Activated T-helper 2 cell treated with anti-CD3 and anti-CD28 coated beads, Interferon-gamma antibody, Interleukin-2, Interleukin-4, amounts not matched to agents 10 μg/mL and 5 μg/mL and 100 μg/mL, durations not matched to agents 14 hours and 24 hours and 36 hours (primary cell): ENCODE measurements around the gene CACNB1. TPM values are rescaled to one million over a fixed set of nuclear protein-coding genes. Genes with fewer than 3 reads are reported as not detected.

Source experiments
- DNase-seq: peaks from one replicate; pipeline ENCODE4 v3.0.0; 2021; ENCODE audit warnings: low spot score
- H3K27ac Mint-ChIP-seq: one replicate; pipeline ENCODE4 v1.8.0; 2021; ENCODE audit warnings: mixed read lengths
- H3K27me3 Mint-ChIP-seq: one replicate; pipeline ENCODE4 v1.8.0; 2021; ENCODE audit warnings: low read depth, mixed read lengths
- H3K36me3 Mint-ChIP-seq: one replicate; pipeline ENCODE4 v1.8.0; 2021; ENCODE audit warnings: low read depth, mixed read lengths
- H3K4me1 Mint-ChIP-seq: one replicate; pipeline ENCODE4 v1.8.0; 2021; ENCODE audit warnings: low read depth, mixed read lengths
- H3K4me3 Mint-ChIP-seq: one replicate; pipeline ENCODE4 v1.8.0; 2021; ENCODE audit warnings: low read depth, mild to moderate bottlenecking, moderate library complexity, mixed read lengths
- H3K9me3 Mint-ChIP-seq: one replicate; pipeline ENCODE4 v1.8.0; 2021; ENCODE audit warnings: mixed read lengths
- intact Hi-C: fragments of 100-400 bp; cut with micrococcal nuclease; formaldehyde crosslinking; loops from one replicate; pipeline ENCODE4 v1.15.1; 2023
- total RNA-seq: library from RNA; stranded (reverse); gene quantifications from 2 replicates; pipeline ENCODE4 v1.2.3, GENCODE V29; 2022

The CACNB1 gene
- 21.1 and 24.1 TPM in 2 replicates for total RNA-seq

DNA sequence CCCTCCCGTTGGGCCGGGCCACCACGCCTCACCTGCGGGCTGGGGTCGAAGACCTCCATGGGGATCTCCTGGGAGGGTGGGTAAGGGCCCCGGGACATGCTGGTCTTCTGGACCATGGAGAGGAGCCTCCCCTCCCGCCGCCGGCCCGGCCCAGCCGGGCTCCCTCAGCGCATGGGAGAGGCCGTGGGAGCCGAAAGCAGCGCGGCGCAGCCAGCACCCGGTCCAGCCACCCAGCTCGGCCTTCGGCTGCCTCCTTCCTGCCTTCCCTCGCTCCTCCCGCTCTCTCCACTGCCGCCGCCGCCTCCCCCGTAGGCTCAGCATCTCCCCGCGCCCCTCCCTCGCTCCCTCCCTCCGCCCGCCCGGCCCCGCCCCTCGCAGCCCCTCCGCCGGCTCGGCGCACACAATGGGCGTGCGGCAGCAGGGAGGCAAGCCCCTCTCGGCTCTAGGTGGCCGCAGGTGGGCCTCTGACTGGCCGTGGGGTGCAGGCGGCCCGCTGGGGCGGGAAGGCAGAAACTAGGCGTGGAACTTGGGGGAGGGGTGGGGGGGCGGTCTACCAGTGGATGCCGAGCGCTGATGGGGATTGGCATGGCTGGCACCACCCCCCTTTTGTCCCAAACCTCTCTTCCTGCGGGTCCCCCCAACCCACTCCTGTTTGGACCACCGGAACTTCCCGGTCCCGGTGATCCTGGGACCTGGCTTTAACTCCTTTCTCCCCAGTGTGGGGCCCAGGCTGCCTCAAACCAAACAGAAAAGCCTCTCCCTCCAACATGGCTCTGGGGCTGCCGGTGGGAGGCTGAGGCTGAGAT is at the start of gene CACNB1:
Gene CACNB1, minus strand, starts transcription at position 290 of the 806 bp plus-strand sequence. Its CDS starts 174 bp downstream, at position 116.
- no peaks in the 10 kb centered on the region for H3K27me3 Mint-ChIP-seq
- peak; percentile 66 for DNase-seq
- no peaks in the 10 kb centered on the region for H3K9me3 Mint-ChIP-seq
- H3K36me3 Mint-ChIP-seq = peaks cover 42% of the 10 kb centered on the region
- peaks cover 37% of the 10 kb centered on the region for H3K4me1 Mint-ChIP-seq
- intact Hi-C loops = loop anchor here (2.0 to 5.0 kb wide), 2 partner anchors 45 to 445 kb away; partner anchors contain the start of genes PLXDC1 and PSMB3
- H3K4me3 Mint-ChIP-seq = peak within 1 kb of the TSS; percentile 82
- H3K27ac Mint-ChIP-seq = peak within 1 kb of the TSS; percentile 64

DNA sequence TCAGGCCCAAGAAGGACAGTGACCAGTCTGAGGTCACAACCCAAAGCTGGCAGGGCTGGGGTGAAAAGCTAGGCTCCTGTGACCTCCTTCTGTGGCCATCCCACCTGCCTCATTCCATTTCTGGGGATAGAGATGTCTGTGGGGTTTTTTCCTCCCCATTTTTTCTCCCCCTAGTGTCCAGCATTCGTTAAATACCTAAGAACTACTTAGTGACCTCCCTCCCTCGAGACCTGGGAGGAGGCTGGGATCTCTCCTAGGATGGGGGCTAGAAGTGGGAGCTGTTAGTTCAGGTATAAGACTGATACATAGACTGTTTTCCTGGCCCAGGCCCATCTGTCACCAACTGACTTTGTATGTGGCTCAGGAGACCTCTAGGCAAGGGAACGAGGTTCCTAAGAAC is 48.8 kb upstream of the CACNB1 start:
- H3K27ac Mint-ChIP-seq = no peak overlapping the region
- no peaks in the 10 kb centered on the region for H3K27me3 Mint-ChIP-seq
- intact Hi-C loops = no loop called here
- H3K4me1 Mint-ChIP-seq = peaks cover 3% of the 10 kb centered on the region
- DNase-seq = no peak
- no peaks in the 10 kb centered on the region for H3K9me3 Mint-ChIP-seq
- H3K4me3 Mint-ChIP-seq = no peak overlapping the region
- no peaks in the 10 kb centered on the region for H3K36me3 Mint-ChIP-seq

- Mint-ChIP-seq H3K4me3 (no peak overlapping the region), H3K9me3 (no peaks in the 10 kb centered on the region), H3K27ac (no peak overlapping the region), H3K4me1 (peaks cover 4% of the 10 kb centered on the region), H3K27me3 (no peaks in the 10 kb centered on the region), H3K36me3 (no peaks in the 10 kb centered on the region)
- DNase-seq = peak; percentile 72
- intact Hi-C loops = loop anchor here (1.0 kb wide), 2 partner anchors 38 to 262 kb away; no protein-coding TSS in a partner anchor
Observed at GRCh38 chr17:39244600-39245570, 47.4 kb upstream of the CACNB1 start.

GRCh38 chr17:39244016-39244599 is 46.6 kb upstream of the CACNB1 start:
- Mint-ChIP-seq H3K4me3 (no peak overlapping the region), H3K36me3 (no peaks in the 10 kb centered on the region), H3K4me1 (peaks cover 10% of the 10 kb centered on the region), H3K27ac (no peak overlapping the region), H3K27me3 (no peaks in the 10 kb centered on the region), H3K9me3 (no peaks in the 10 kb centered on the region)
- DNase-seq = no peak
- intact Hi-C loops = loop anchor here (1.0 kb wide), 2 partner anchors 37 to 261 kb away; no protein-coding TSS in a partner anchor

DNA sequence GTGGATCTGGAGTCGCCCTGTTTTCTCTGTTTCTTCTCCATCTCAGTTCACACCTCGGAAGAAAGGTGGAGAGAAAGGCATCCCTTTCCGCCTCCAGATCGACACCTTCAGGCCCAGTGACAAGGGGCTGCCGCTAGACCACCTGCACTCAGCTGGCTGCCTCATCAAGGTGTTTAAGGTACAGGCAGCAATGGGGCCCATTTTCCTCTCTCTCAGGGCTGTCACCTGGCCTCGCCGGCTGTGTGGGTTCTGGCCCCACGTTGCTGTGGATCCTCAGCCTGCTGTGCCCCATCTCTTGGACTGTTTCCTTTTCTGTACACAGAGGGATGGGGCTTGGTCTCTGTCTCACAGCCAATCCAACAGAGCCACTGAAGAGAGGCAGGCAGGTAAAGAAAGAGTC is 45.7 kb upstream of the CACNB1 start:
- no peaks in the 10 kb centered on the region for H3K27me3 Mint-ChIP-seq
- intact Hi-C loops = no loop called here
- no peak for DNase-seq
- H3K4me1 Mint-ChIP-seq = peaks cover 17% of the 10 kb centered on the region
- H3K9me3 Mint-ChIP-seq = no peaks in the 10 kb centered on the region
- no peak overlapping the region for H3K27ac Mint-ChIP-seq
- H3K36me3 Mint-ChIP-seq = no peaks in the 10 kb centered on the region
- H3K4me3 Mint-ChIP-seq = no peak overlapping the region

DNA sequence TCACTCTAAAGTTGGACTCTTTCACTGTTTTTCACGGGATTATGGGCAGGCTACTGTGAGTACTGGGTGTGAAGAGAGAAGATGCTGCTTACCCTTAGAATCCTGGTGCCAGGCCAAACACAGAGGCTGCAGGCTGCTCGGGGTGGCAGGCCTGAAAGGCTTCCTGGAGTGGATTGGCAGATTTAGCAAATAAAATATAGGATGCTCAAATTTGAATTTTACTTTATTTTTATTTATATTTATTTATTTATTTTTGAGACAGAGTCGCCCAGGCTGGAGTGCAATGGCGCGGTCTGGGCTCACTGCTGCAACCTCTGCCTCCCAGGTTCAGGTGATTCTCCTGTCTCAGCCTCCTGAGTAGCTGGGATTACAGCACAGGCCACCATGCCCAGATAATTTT is 43.2 kb upstream of the CACNB1 start:
- DNase-seq = no peak
- peaks cover 17% of the 10 kb centered on the region for H3K4me1 Mint-ChIP-seq
- intact Hi-C loops = no loop called here
- no peak overlapping the region for H3K4me3 Mint-ChIP-seq
- no peaks in the 10 kb centered on the region for H3K36me3 Mint-ChIP-seq
- H3K27ac Mint-ChIP-seq = no peak overlapping the region
- H3K9me3 Mint-ChIP-seq = no peaks in the 10 kb centered on the region
- no peaks in the 10 kb centered on the region for H3K27me3 Mint-ChIP-seq

- Mint-ChIP-seq H3K4me3 (no peak overlapping the region), H3K9me3 (no peaks in the 10 kb centered on the region), H3K27me3 (no peaks in the 10 kb centered on the region), H3K36me3 (no peaks in the 10 kb centered on the region), H3K27ac (no peak overlapping the region), H3K4me1 (peaks cover 17% of the 10 kb centered on the region)
- intact Hi-C loops = loop anchor here (10.0 kb wide), 1 partner anchor 75 kb away; the partner anchor contains the start of gene ARL5C
- DNase-seq = peak; percentile 49
Observed at GRCh38 chr17:39239640-39240314, 42.3 kb upstream of the CACNB1 start.

DNA sequence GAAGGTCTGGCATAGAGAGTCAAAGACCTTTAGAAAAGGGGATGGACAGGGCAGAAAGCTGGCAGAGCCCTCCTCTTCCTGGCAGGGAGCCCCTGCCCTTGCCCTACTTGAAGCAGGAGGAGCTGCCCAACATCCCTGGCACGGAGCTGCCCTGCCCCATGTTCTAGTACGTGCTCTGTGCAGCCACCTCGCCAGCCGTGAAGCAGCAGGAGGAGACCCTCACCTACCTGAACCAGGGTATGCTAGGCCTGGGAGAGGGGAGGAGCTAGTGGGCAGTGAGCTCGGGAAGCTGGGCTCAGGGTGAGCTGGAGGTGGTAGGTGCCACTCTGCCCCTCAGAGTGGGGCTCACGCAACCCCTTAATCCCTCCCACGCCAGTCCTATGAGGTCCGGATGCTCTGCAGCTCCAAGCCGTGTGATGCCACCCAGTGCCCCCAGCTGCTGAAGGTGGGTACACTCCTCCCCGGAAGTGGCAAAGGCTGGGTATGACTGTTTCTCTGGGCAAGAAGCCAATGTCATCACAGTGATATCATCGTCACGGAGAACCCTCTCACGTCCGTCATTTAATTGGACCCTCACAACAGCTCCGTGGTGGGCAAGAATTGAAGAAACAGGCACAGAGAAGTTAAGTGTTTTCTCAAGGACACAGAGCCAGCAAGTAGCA is 41.0 kb upstream of the CACNB1 start:
- H3K27me3 Mint-ChIP-seq = no peaks in the 10 kb centered on the region
- DNase-seq = no peak
- peaks cover 15% of the 10 kb centered on the region for H3K4me1 Mint-ChIP-seq
- H3K36me3 Mint-ChIP-seq = no peaks in the 10 kb centered on the region
- no peaks in the 10 kb centered on the region for H3K9me3 Mint-ChIP-seq
- H3K4me3 Mint-ChIP-seq = no peak overlapping the region
- H3K27ac Mint-ChIP-seq = no peak overlapping the region
- intact Hi-C loops = loop anchor here (10.0 kb wide), 1 partner anchor 74 kb away; the partner anchor contains the start of gene ARL5C

- Mint-ChIP-seq H3K27ac (no peak overlapping the region), H3K4me1 (peaks cover 15% of the 10 kb centered on the region), H3K36me3 (no peaks in the 10 kb centered on the region), H3K27me3 (no peaks in the 10 kb centered on the region), H3K4me3 (no peak overlapping the region), H3K9me3 (no peaks in the 10 kb centered on the region)
- intact Hi-C loops = loop anchor here (10.0 kb wide), 1 partner anchor 73 kb away; the partner anchor contains the start of gene ARL5C
- DNase-seq = no peak
Observed at GRCh38 chr17:39237586-39237985, 40.1 kb upstream of the CACNB1 start.

GRCh38 chr17:39236981-39237441 is 39.5 kb upstream of the CACNB1 start:
- intact Hi-C loops = loop anchor here (10.0 kb wide), 1 partner anchor 72 kb away; the partner anchor contains the start of gene ARL5C
- H3K4me3 Mint-ChIP-seq = no peak overlapping the region

DNA sequence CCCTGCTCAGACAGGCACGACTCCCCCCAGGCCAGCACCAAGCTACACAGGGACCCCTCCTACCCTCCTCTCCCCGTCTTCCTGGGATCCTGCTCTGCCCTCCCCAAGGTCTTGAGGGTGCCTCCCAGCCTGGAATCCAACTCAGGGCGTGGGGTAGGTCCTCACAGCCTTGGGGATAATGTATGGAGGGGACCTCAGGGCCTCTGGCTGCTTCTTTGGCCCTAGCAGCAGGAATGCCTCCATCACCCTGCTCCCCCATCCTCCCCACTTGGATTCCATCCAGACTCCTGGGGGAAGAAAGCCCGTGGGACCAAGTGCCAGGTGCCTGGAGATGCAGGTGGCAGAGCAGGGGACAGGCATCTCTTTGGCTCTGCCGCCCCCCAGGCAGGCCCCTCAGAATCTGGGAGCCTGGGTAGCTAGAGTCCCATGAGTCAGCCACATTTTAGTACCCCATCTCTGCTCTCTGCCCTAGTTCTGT is 39.0 kb upstream of the CACNB1 start:
- no peak overlapping the region for H3K27ac Mint-ChIP-seq
- no peak overlapping the region for H3K4me3 Mint-ChIP-seq
- H3K9me3 Mint-ChIP-seq = no peaks in the 10 kb centered on the region
- peaks cover 20% of the 10 kb centered on the region for H3K4me1 Mint-ChIP-seq
- H3K27me3 Mint-ChIP-seq = peaks cover 3% of the 10 kb centered on the region
- no peaks in the 10 kb centered on the region for H3K36me3 Mint-ChIP-seq
- no peak for DNase-seq
- intact Hi-C loops = loop anchor here (10.0 kb wide), 1 partner anchor 72 kb away; the partner anchor contains the start of gene ARL5C

More at GRCh38 chr17:39236981-39237441, 39.5 kb upstream of the CACNB1 start:
- Mint-ChIP-seq H3K36me3 (no peaks in the 10 kb centered on the region), H3K4me1 (peaks cover 15% of the 10 kb centered on the region), H3K27me3 (no peaks in the 10 kb centered on the region), H3K9me3 (no peaks in the 10 kb centered on the region), H3K27ac (no peak overlapping the region)
- DNase-seq = no peak
